Tibial nerve (tissue), 4 donors: Measurements from ENCODE around the gene ZNF185.

Source experiments
- CTCF ChIP-seq, 5 experiments: fragments of 200-600 bp in 3 of 5; fragments of 450-650 bp in 2 of 5; sonication (generic) in 3 of 5; IDR thresholded peaks; one replicate each; pipeline ENCODE4 v1.5.1; 2016 to 2019; ENCODE audit warnings: antibody characterized with exemption in 5 of 5, mild to moderate bottlenecking in 3 of 5, moderate library complexity in 2 of 5
- EP300 ChIP-seq, 2 donors: sonication (generic); formaldehyde crosslinking; IDR thresholded peaks; one replicate each; pipeline ENCODE4 v1.6.1; 2017; ENCODE audit warnings: antibody characterized with exemption in 2 of 2, mild to moderate bottlenecking in 1 of 2

- TF ChIP-seq EP300 (IDR thresholded peaks at IDR 0.05) (no peak), CTCF (IDR thresholded peaks at IDR 0.05) (no peak)
Observed at GRCh38 chrX:152850465-152850864, 47.4 kb upstream of the ZNF185 start.
